B cell (primary cell): ENCODE measurements around the gene BEST2.

Experiments used
- EZH2 ChIP-seq: IDR thresholded peaks from 2 replicates; pipeline ENCODE4 v1.6.1; 2012; ENCODE audit warnings: borderline replicate concordance, low read depth, mild to moderate bottlenecking, moderate library complexity, low read length; ENCODE audit not compliant: insufficient read depth, poor library complexity, severe bottlenecking
- TF ChIP-seq, protein P1 (sequence below): fragments of 200-600 bp; IDR thresholded peaks from one replicate; pipeline ENCODE4 v1.8.0; 2022; ENCODE audit warnings: antibody characterized with exemption, mild to moderate bottlenecking

DNA sequence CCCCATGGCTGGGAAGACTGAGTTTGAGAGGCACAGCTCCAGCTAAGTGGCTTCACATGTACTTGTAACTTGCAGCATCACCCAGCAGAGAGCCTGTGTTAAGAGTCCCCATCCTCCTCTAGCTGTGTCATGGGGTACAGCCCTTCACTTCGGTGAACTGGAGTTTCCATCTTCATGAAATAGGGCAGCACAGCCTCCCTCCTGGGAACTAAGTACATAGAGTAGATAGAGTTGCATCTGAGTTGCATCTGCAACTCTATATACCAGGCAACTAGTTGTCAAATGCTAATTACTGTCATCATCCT, 48.8 kb downstream of the BEST2 start:
- TF ChIP-seq, protein P1, sequence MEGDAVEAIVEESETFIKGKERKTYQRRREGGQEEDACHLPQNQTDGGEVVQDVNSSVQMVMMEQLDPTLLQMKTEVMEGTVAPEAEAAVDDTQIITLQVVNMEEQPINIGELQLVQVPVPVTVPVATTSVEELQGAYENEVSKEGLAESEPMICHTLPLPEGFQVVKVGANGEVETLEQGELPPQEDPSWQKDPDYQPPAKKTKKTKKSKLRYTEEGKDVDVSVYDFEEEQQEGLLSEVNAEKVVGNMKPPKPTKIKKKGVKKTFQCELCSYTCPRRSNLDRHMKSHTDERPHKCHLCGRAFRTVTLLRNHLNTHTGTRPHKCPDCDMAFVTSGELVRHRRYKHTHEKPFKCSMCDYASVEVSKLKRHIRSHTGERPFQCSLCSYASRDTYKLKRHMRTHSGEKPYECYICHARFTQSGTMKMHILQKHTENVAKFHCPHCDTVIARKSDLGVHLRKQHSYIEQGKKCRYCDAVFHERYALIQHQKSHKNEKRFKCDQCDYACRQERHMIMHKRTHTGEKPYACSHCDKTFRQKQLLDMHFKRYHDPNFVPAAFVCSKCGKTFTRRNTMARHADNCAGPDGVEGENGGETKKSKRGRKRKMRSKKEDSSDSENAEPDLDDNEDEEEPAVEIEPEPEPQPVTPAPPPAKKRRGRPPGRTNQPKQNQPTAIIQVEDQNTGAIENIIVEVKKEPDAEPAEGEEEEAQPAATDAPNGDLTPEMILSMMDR = no peak
- no peak for TF ChIP-seq EZH2
